Coronary artery (tissue), 2 donors: ENCODE measurements around the gene KRTAP21-2.

Experiments used
- DNase-seq: peaks from one replicate; pipeline ENCODE4 v3.0.0-alpha.2; 2017; ENCODE audit warnings: low spot score
- H3K27ac ChIP-seq, 2 donors: fragments of 200-600 bp; sonication (generic); one replicate each; pipeline ENCODE4 v1.5.1; 2016 to 2019
- H3K4me3 ChIP-seq: fragments of 200-600 bp; sonication (generic); 2 replicates; pipeline ENCODE4 v1.5.1; 2016; ENCODE audit warnings: mild to moderate bottlenecking, moderate library complexity
- CTCF ChIP-seq: fragments of 200-600 bp; sonication (generic); IDR thresholded peaks from one replicate; pipeline ENCODE4 v1.5.1; 2019; ENCODE audit warnings: antibody characterized with exemption

The KRTAP21-2 gene

GRCh38 chr21:30714456-30714855 lies 32.6 kb downstream of the KRTAP21-2 start:
- TF ChIP-seq CTCF = no peak
- Histone ChIP-seq H3K27ac (no peak overlapping the region), H3K4me3 (no peak overlapping the region)
- no peak for DNase-seq

- no peak for DNase-seq
- H3K27ac ChIP-seq = no peak overlapping the region
- TF ChIP-seq CTCF = no peak
- no peak overlapping the region for H3K4me3 ChIP-seq
Measured at GRCh38 chr21:30713766-30714165, 33.3 kb downstream of the KRTAP21-2 start.

DNA sequence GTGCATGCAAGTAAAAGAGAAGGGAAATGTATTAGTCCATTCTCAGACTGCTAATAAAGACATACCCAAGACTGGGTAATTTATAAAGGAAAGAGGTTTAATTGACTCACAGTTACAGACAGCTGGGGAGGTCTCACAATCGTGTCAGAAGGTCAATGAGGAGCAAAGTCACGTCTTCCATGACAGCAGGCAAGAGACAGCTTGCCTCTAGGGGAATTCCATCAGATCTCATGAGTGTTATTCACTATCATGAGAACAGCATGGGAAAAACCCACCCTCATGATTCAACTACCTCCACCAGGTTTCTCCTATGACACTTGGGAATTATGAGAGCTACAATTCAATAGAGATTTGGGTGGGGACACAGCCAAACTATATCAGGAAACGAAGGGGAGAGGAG lies 36.6 kb downstream of the KRTAP21-2 start:
- no peak for DNase-seq
- H3K4me3 ChIP-seq = no peak overlapping the region
- H3K27ac ChIP-seq = no peak overlapping the region
- no peak for TF ChIP-seq CTCF

DNA sequence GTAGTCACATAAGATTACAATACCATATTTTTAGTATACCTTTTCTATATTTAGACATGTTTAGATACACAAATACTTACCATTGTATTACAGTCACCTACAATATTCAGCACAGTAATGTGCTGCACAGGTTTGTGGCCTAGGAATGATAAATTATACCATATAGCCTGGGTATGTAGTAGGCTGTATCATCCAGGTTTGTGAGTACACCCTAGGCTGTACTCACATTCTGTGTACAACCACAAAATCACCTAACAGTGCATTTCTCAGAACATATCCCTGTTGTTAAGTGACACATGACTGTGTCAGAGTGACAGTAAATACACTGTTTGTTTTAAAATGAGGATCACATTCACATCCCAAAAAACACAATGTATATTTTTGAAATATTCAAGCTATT lies 39.6 kb downstream of the KRTAP21-2 start:
- Histone ChIP-seq H3K4me3 (no peak overlapping the region), H3K27ac (no peak overlapping the region)
- no peak for DNase-seq
- no peak for TF ChIP-seq CTCF
